ENCODE results near the gene SCGB3A2. TPM values are rescaled to one million over a fixed set of nuclear protein-coding genes. Genes with fewer than 3 reads are reported as not detected.
A peak's percentile ranks its signal among the peaks of the same experiment; 100 is the strongest.

The SCGB3A2 gene
- total RNA-seq, 1 experiment from 2014 or later, result 0.51 TPM

- POLR2A ChIA-PET (ENCODE audit: unreplicated experiment), result no interaction called here
- CTCF ChIA-PET, result no interaction called here
Observed at GRCh38 chr5:147912011-147912410, 33.5 kb downstream of the SCGB3A2 start.

GRCh38 chr5:147913786-147914185, 35.3 kb downstream of the SCGB3A2 start:
- Histone ChIP-seq H3K9me3 (ENCODE audit: low read length) (no peaks in the 10 kb centered on the region), H3K9me2 (replicated peaks; ENCODE audit: low read length) (no peaks in the 10 kb centered on the region), H3K27me3 (ENCODE audit: low read length) (no peaks in the 10 kb centered on the region), H2AFZ (ENCODE audit: low read length) (no peak overlapping the region), H3K4me1 (ENCODE audit: insufficient read depth, low read length) (peaks cover 64% of the 10 kb centered on the region), H3K27ac (ENCODE audit: low read length) (peak overlapping the region; percentile 97), H4K20me1 (ENCODE audit: low read length) (no peaks in the 10 kb centered on the region), H3K4me2 (ENCODE audit: low read length) (peak overlapping the region; percentile 41), H3K79me2 (ENCODE audit: low read length) (peaks cover 31% of the 10 kb centered on the region), H3F3A (ENCODE audit: low read length, unreplicated experiment) (peaks cover 3% of the 10 kb centered on the region), H3K4me3 (ENCODE audit: low read length) (no peak overlapping the region), H3K9ac (ENCODE audit: low read length) (peak overlapping the region; percentile 75), H3K36me3 (ENCODE audit: low read depth, low read length) (no peaks in the 10 kb centered on the region)
- ChIA-PET POLR2A (ENCODE audit: unreplicated experiment) (no interaction called here), CTCF (no interaction called here)
- TF ChIP-seq EZH2phosphoT487 (IDR thresholded peaks at IDR 0.05; ENCODE audit: borderline replicate concordance, low read length) (no peak), EZH2 (IDR thresholded peaks at IDR 0.05; ENCODE audit: low read length, unreplicated experiment) (no peak), CTCF (conservative IDR thresholded peaks at IDR 0.05; ENCODE audit: low read depth, low read length) (no peak)
- intact Hi-C loops (cut with micrococcal nuclease), result loop anchor here (1.0 kb wide), 1 partner anchor 14 kb away; no protein-coding TSS in a partner anchor
- ATAC-seq, result peak; percentile 74
- BruUV-seq (replicated peaks), result no TSS peak
- DNase-seq, result peak; percentile 96

More at GRCh38 chr5:147912011-147912410, 33.5 kb downstream of the SCGB3A2 start:
- Histone ChIP-seq H3F3A (ENCODE audit: low read length, unreplicated experiment) (peaks cover 3% of the 10 kb centered on the region), H3K4me2 (ENCODE audit: low read length) (no peak overlapping the region), H4K20me1 (ENCODE audit: low read length) (no peaks in the 10 kb centered on the region), H3K27me3 (ENCODE audit: low read length) (no peaks in the 10 kb centered on the region), H3K79me2 (ENCODE audit: low read length) (peaks cover 30% of the 10 kb centered on the region), H3K36me3 (ENCODE audit: low read depth, low read length) (no peaks in the 10 kb centered on the region), H3K27ac (ENCODE audit: low read length) (peak overlapping the region; percentile 97), H3K4me3 (ENCODE audit: low read length) (no peak overlapping the region), H3K9ac (ENCODE audit: low read length) (peak overlapping the region; percentile 71; the same call in 1 of the 2 replicates), H3K4me1 (ENCODE audit: insufficient read depth, low read length) (peaks cover 49% of the 10 kb centered on the region), H2AFZ (ENCODE audit: low read length) (no peak overlapping the region), H3K9me2 (replicated peaks; ENCODE audit: low read length) (no peaks in the 10 kb centered on the region), H3K9me3 (ENCODE audit: low read length) (no peaks in the 10 kb centered on the region)
- DNase-seq, result no peak
- no TSS peak for BruUV-seq (replicated peaks)
- ATAC-seq, result no peak
- intact Hi-C loops (cut with micrococcal nuclease), result no loop called here
- TF ChIP-seq CTCF (conservative IDR thresholded peaks at IDR 0.05; ENCODE audit: low read depth, low read length) (no peak), EZH2 (IDR thresholded peaks at IDR 0.05; ENCODE audit: low read length, unreplicated experiment) (no peak), EZH2phosphoT487 (IDR thresholded peaks at IDR 0.05; ENCODE audit: borderline replicate concordance, low read length) (no peak)

GRCh38 chr5:147918101-147918685, 39.7 kb downstream of the SCGB3A2 start:
- Histone ChIP-seq H3K9me2 (replicated peaks; ENCODE audit: low read length) (no peaks in the 10 kb centered on the region), H3K4me1 (ENCODE audit: insufficient read depth, low read length) (peaks cover 72% of the 10 kb centered on the region), H2AFZ (ENCODE audit: low read length) (no peak overlapping the region), H3K9ac (ENCODE audit: low read length) (peak overlapping the region; percentile 85), H3K4me3 (ENCODE audit: low read length) (peak overlapping the region; percentile 52; the same call in 1 of the 2 replicates), H4K20me1 (ENCODE audit: low read length) (no peaks in the 10 kb centered on the region), H3K27ac (ENCODE audit: low read length) (peak overlapping the region; percentile 97), H3K79me2 (ENCODE audit: low read length) (peaks cover 23% of the 10 kb centered on the region), H3F3A (ENCODE audit: low read length, unreplicated experiment) (peaks cover 3% of the 10 kb centered on the region), H3K36me3 (ENCODE audit: low read depth, low read length) (no peaks in the 10 kb centered on the region), H3K27me3 (ENCODE audit: low read length) (no peaks in the 10 kb centered on the region), H3K9me3 (ENCODE audit: low read length) (no peaks in the 10 kb centered on the region), H3K4me2 (ENCODE audit: low read length) (peak overlapping the region; percentile 75)
- TF ChIP-seq EZH2phosphoT487 (IDR thresholded peaks at IDR 0.05; ENCODE audit: borderline replicate concordance, low read length) (no peak), CTCF (conservative IDR thresholded peaks at IDR 0.05; ENCODE audit: low read depth, low read length) (no peak), EZH2 (IDR thresholded peaks at IDR 0.05; ENCODE audit: low read length, unreplicated experiment) (no peak)
- ATAC-seq (peak; percentile 73), DNase-seq (peak; percentile 94)
- POLR2A ChIA-PET (ENCODE audit: unreplicated experiment), result interaction anchor here (0.6 kb wide), 2 partner anchors 22 to 24 kb away, joined by 3 to 17 read pairs; no protein-coding TSS in a partner anchor
- intact Hi-C loops (cut with micrococcal nuclease), result loop anchor here (1.0 to 2.0 kb wide), 3 partner anchors 19 to 30 kb away; no protein-coding TSS in a partner anchor
- no TSS peak for BruUV-seq (replicated peaks)
- CTCF ChIA-PET, result interaction anchor here (0.5 to 1.1 kb wide), 3 partner anchors 17 to 60 kb away, joined by 3 read pairs; no protein-coding TSS in a partner anchor

Measured in PC-3 (cell line).